PC-3 (cell line): ENCODE results near the gene ELMOD3. TPM values are rescaled to one million over a fixed set of nuclear protein-coding genes. Genes with fewer than 3 reads are reported as not detected.
"Not testable (repeated sequence)": the region's sequence is repeated elsewhere in the genome, so short reads cannot be mapped to it uniquely, and the experiment has no call there.

Experiments
- ATAC-seq: fragments of 200-7000 bp; cut with Tn5 transposase; 2 replicates; pipeline ENCODE4 v1.9.1; 2020; ENCODE audit warnings: mild to moderate bottlenecking, moderate library complexity
- BruUV-seq: library from RNA; stranded (reverse); fragments of 400-500 nt; replicated peaks from 2 replicates; lab custom pipeline; 2021; lab: Mats Ljungman, UMichigan
- CTCF ChIA-PET: fragments of 300-600 bp; sonication (Branson Sonifier 250); formaldehyde crosslinking; loops from one replicate; lab custom pipeline; 2022; ENCODE audit warnings: antibody characterized with exemption; lab: Charles Lee
- POLR2A ChIA-PET: fragments of 300-600 bp; sonication (Branson Sonifier 250); formaldehyde crosslinking; loops from one replicate; lab custom pipeline; 2022; ENCODE audit warnings: antibody characterized with exemption; ENCODE audit not compliant: unreplicated experiment; lab: Charles Lee
- DNase-seq: peaks from one replicate; pipeline ENCODE4 v3.0.0-alpha.2; 2015
- H2AFZ ChIP-seq: fragments of 300-600 bp; sonication (generic); 2 replicates; pipeline ENCODE4 v1.6.0; 2016; ENCODE audit warnings: antibody characterized with exemption, low read length
- H3F3A ChIP-seq: fragments of 300-600 bp; sonication (generic); one replicate; pipeline ENCODE4 v1.6.0; 2017; ENCODE audit warnings: antibody characterized with exemption, low read length, control low read depth, mild to moderate bottlenecking; ENCODE audit not compliant: unreplicated experiment
- H3K27ac ChIP-seq: fragments of 300-600 bp; sonication (generic); 2 replicates; pipeline ENCODE4 v1.5.1; 2016; ENCODE audit warnings: mild to moderate bottlenecking, low read length
- H3K27me3 ChIP-seq: fragments of 300-600 bp; sonication (generic); 2 replicates; pipeline ENCODE4 v1.6.1; 2016; ENCODE audit warnings: low read length, mixed read lengths
- H3K36me3 ChIP-seq: fragments of 300-600 bp; sonication (generic); 2 replicates; pipeline ENCODE4 v1.6.1; 2016; ENCODE audit warnings: low read depth, mixed run types, low read length, mixed read lengths
- H3K4me1 ChIP-seq: fragments of 300-600 bp; sonication (generic); 2 replicates; pipeline ENCODE4 v1.5.1; 2016; ENCODE audit warnings: low read length; ENCODE audit not compliant: insufficient read depth
- H3K4me2 ChIP-seq: fragments of 300-600 bp; sonication (generic); 2 replicates; pipeline ENCODE4 v1.6.0; 2016; ENCODE audit warnings: low read length
- H3K4me3 ChIP-seq: fragments of 300-600 bp; sonication (generic); 2 replicates; pipeline ENCODE4 v1.5.1; 2016; ENCODE audit warnings: mild to moderate bottlenecking, low read length, mixed read lengths
- H3K79me2 ChIP-seq: fragments of 300-600 bp; sonication (generic); 2 replicates; pipeline ENCODE4 v1.6.1; 2017; ENCODE audit warnings: low read length, mixed read lengths
- H3K9ac ChIP-seq: fragments of 300-600 bp; sonication (generic); 2 replicates; pipeline ENCODE4 v1.6.0; 2016; ENCODE audit warnings: mild to moderate bottlenecking, low read length
- H3K9me2 ChIP-seq: fragments of 300-600 bp; sonication (generic); replicated peaks from 2 replicates; pipeline ENCODE4 v1.6.1; 2016; ENCODE audit warnings: mixed run types, low read length, mixed read lengths
- H3K9me3 ChIP-seq: fragments of 300-600 bp; sonication (generic); 2 replicates; pipeline ENCODE4 v1.6.1; 2016; ENCODE audit warnings: low read length, mixed read lengths
- H4K20me1 ChIP-seq: fragments of 300-600 bp; sonication (generic); 2 replicates; pipeline ENCODE4 v1.6.1; 2016; ENCODE audit warnings: low read length, mixed read lengths
- CTCF ChIP-seq: fragments of 300-600 bp; sonication (generic); conservative IDR thresholded peaks from 2 replicates; pipeline ENCODE4 v1.5.1; 2017; ENCODE audit warnings: antibody characterized with exemption, low read depth, mild to moderate bottlenecking, low read length
- EZH2 ChIP-seq: fragments of 300-600 bp; sonication (generic); IDR thresholded peaks from one replicate; pipeline ENCODE4 v1.6.1; 2017; ENCODE audit warnings: antibody characterized with exemption, mild to moderate bottlenecking, low read length; ENCODE audit not compliant: unreplicated experiment
- EZH2phosphoT487 ChIP-seq: fragments of 300-600 bp; sonication (generic); IDR thresholded peaks from 2 replicates; pipeline ENCODE4 v1.6.1; 2018; ENCODE audit warnings: mild to moderate bottlenecking, antibody characterized with exemption, low read length, borderline replicate concordance
- intact Hi-C: fragments of 100-400 bp; cut with micrococcal nuclease; formaldehyde crosslinking; loops from 2 replicates; pipeline ENCODE4 v1.9.0; 2023
- total RNA-seq: library from RNA; depleted of rRNA; stranded (reverse); fragments of >200 nt; gene quantifications from 2 replicates; pipeline ENCODE4 v1.2.3, GENCODE V29; 2014

ELMOD3 gene
- total RNA-seq, 1 experiment from 2014 or later: 19.0 TPM

GRCh38 chr2:85413592-85414420 lies 59.2 kb downstream of the ELMOD3 start:
- POLR2A ChIA-PET: interaction anchor here (0.6 kb wide), 1 partner anchor 137 kb away, joined by 4 read pairs; no protein-coding TSS in a partner anchor
- Histone ChIP-seq H3F3A (no peaks in the 10 kb centered on the region), H3K79me2 (peaks cover 12% of the 10 kb centered on the region), H3K4me2 (no peak overlapping the region), H3K36me3 (no peaks in the 10 kb centered on the region), H2AFZ (no peak overlapping the region), H3K4me3 (no peak overlapping the region), H3K9ac (no peak overlapping the region), H3K27ac (no peak overlapping the region), H3K9me2 (no peaks in the 10 kb centered on the region), H3K4me1 (peaks cover 33% of the 10 kb centered on the region), H4K20me1 (no peaks in the 10 kb centered on the region), H3K9me3 (no peaks in the 10 kb centered on the region), H3K27me3 (no peaks in the 10 kb centered on the region)
- no peak for DNase-seq
- no peak for ATAC-seq
- intact Hi-C loops: no loop called here
- no peak for TF ChIP-seq CTCF
- TF ChIP-seq EZH2: no peak
- no peak for TF ChIP-seq EZH2phosphoT487
- CTCF ChIA-PET: interaction anchor here (0.6 kb wide), 1 partner anchor 511 kb away, joined by 3 read pairs; no protein-coding TSS in a partner anchor
- no TSS peak for BruUV-seq

GRCh38 chr2:85414421-85414759 lies 59.8 kb downstream of the ELMOD3 start:
- H3K27ac ChIP-seq, intact Hi-C loops, BruUV-seq, H3F3A ChIP-seq, H3K9me3 ChIP-seq, H2AFZ ChIP-seq, ATAC-seq, DNase-seq, H3K4me3 ChIP-seq, H4K20me1 ChIP-seq, H3K9ac ChIP-seq, H3K4me2 ChIP-seq, H3K27me3 ChIP-seq, H3K9me2 ChIP-seq, H3K36me3 ChIP-seq: not testable (repeated sequence)
- POLR2A ChIA-PET: interaction anchor here (0.6 kb wide), 1 partner anchor 137 kb away, joined by 4 read pairs; no protein-coding TSS in a partner anchor
- Histone ChIP-seq H3K4me1 (peaks cover 33% of the 10 kb centered on the region), H3K79me2 (peaks cover 12% of the 10 kb centered on the region)
- CTCF ChIA-PET: interaction anchor here (0.6 kb wide), 1 partner anchor 510 kb away, joined by 3 read pairs; no protein-coding TSS in a partner anchor

DNA sequence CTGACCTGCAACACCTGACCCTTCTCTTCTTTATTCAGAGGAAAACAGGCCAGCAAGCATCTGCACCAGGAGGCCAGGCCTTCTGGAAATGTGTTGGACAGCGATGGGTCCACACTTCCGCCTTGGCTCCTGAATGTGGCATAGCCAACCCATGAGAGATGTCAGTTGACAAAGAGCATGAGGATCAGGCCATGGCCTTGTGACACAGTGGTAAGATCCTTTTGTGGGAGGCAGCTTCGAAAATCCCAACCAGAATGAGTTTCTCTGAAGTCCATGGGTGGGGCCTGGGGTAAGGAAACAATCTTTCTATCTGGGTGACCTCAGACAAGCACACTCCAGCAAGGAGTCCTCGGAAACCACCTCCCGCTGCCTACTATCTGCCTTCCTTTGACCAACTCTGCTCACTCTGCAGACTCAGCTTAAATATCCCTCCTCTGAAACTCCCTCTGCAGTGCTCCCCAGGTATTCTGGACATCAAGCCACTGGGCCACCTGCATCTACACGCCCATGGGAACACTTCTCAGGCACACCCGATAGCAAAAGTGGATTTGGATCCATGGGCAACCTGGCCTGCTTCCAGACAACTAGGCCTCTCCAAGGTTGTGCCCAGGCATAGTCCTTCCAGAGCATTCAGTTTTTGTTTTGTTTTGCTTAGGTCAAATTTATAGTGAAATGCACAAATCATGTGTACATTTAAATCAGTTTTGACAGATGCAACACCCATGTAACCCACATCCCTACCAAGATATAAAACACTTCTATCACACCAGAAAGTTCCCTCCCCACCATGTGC lies 60.4 kb downstream of the ELMOD3 start:
- H3K4me2 ChIP-seq: no peak overlapping the region
- no TSS peak for BruUV-seq
- no peak overlapping the region for H3K4me3 ChIP-seq
- TF ChIP-seq EZH2: no peak
- TF ChIP-seq EZH2phosphoT487: no peak
- no peak for TF ChIP-seq CTCF
- no peaks in the 10 kb centered on the region for H3K27me3 ChIP-seq
- peaks cover 33% of the 10 kb centered on the region for H3K4me1 ChIP-seq
- no peak overlapping the region for H3K9ac ChIP-seq
- H3K27ac ChIP-seq: no peak overlapping the region
- no peaks in the 10 kb centered on the region for H3K36me3 ChIP-seq
- CTCF ChIA-PET: no interaction called here
- no peaks in the 10 kb centered on the region for H3K9me3 ChIP-seq
- no peak overlapping the region for H2AFZ ChIP-seq
- no peaks in the 10 kb centered on the region for H3K9me2 ChIP-seq
- ATAC-seq: no peak
- H3F3A ChIP-seq: no peaks in the 10 kb centered on the region
- H4K20me1 ChIP-seq: no peaks in the 10 kb centered on the region
- POLR2A ChIA-PET: no interaction called here
- intact Hi-C loops: no loop called here
- DNase-seq: no peak
- peaks cover 9% of the 10 kb centered on the region; the same call in 1 of the 2 replicates for H3K79me2 ChIP-seq
